Measurements from ENCODE around the gene LRRC74A. TPM values are rescaled to one million over a fixed set of nuclear protein-coding genes. Genes with fewer than 3 reads are reported as not detected.

The LRRC74A gene
- not detected for total RNA-seq

GRCh38 chr14:76826122-76826521 lies at the start of gene LRRC74A:
Gene LRRC74A, plus strand, starts transcription at chr14:76826408. Its CDS starts 290 bp downstream, at chr14:76826698.
- no peak within 1 kb of the TSS for H3K9ac ChIP-seq (ENCODE audit: low read depth in 1 of 3, low read length in 3 of 3)
- H3K36me3 ChIP-seq (ENCODE audit: control insufficient read depth in 3 of 3, insufficient read depth in 3 of 3, low read length in 3 of 3) = no peaks in the 10 kb centered on the region
- H3K4me3 ChIP-seq (ENCODE audit: low read length in 3 of 3) = no peak within 1 kb of the TSS
- no peaks in the 10 kb centered on the region for H3K9me3 ChIP-seq (ENCODE audit: control insufficient read depth in 3 of 3, low read length in 3 of 3)
- H3K27me3 ChIP-seq (ENCODE audit: control insufficient read depth in 3 of 3, insufficient read depth in 3 of 3, low read length in 3 of 3) = no peaks in the 10 kb centered on the region
- H3K4me1 ChIP-seq (ENCODE audit: control insufficient read depth in 3 of 3, insufficient read depth in 3 of 3, low read length in 3 of 3) = peaks cover 21 to 23% (median 21%) of the 10 kb centered on the region in 3 donors
- H3K27ac ChIP-seq (ENCODE audit: low read depth, low read length) = no peak within 1 kb of the TSS

GRCh38 chr14:76776428-76777251 lies 49.6 kb upstream of the LRRC74A start:
- no peaks in the 10 kb centered on the region for H3K9me3 ChIP-seq (ENCODE audit: control insufficient read depth in 3 of 3, low read length in 3 of 3)
- peaks cover 9 to 17% (median 14%) of the 10 kb centered on the region in 3 donors for H3K36me3 ChIP-seq (ENCODE audit: control insufficient read depth in 3 of 3, insufficient read depth in 3 of 3, low read length in 3 of 3)
- H3K9ac ChIP-seq (ENCODE audit: low read depth in 1 of 3, low read length in 3 of 3) = no peak overlapping the region
- peaks cover 0 to 20% (median 0%) of the 10 kb centered on the region in 3 donors for H3K27me3 ChIP-seq (ENCODE audit: control insufficient read depth in 3 of 3, insufficient read depth in 3 of 3, low read length in 3 of 3)
- H3K4me1 ChIP-seq (ENCODE audit: control insufficient read depth in 3 of 3, insufficient read depth in 3 of 3, low read length in 3 of 3) = peaks cover 32 to 41% (median 35%) of the 10 kb centered on the region in 3 donors
- H3K4me3 ChIP-seq (ENCODE audit: low read length in 3 of 3) = no peak overlapping the region
- H3K27ac ChIP-seq (ENCODE audit: low read depth, low read length) = no peak overlapping the region

- H3K27ac ChIP-seq (ENCODE audit: low read depth, low read length) = no peak overlapping the region
- H3K36me3 ChIP-seq (ENCODE audit: control insufficient read depth in 3 of 3, insufficient read depth in 3 of 3, low read length in 3 of 3) = peaks cover 19 to 26% (median 22%) of the 10 kb centered on the region in 3 donors
- peaks cover 36 to 45% (median 38%) of the 10 kb centered on the region in 3 donors for H3K4me1 ChIP-seq (ENCODE audit: control insufficient read depth in 3 of 3, insufficient read depth in 3 of 3, low read length in 3 of 3)
- H3K4me3 ChIP-seq (ENCODE audit: low read length in 3 of 3) = no peak overlapping the region
- no peak overlapping the region for H3K9ac ChIP-seq (ENCODE audit: low read depth in 1 of 3, low read length in 3 of 3)
- H3K27me3 ChIP-seq (ENCODE audit: control insufficient read depth in 3 of 3, insufficient read depth in 3 of 3, low read length in 3 of 3) = peaks cover 0 to 13% (median 0%) of the 10 kb centered on the region in 3 donors
- no peaks in the 10 kb centered on the region for H3K9me3 ChIP-seq (ENCODE audit: control insufficient read depth in 3 of 3, low read length in 3 of 3)
Observed at GRCh38 chr14:76777721-76778120, 48.5 kb upstream of the LRRC74A start.

- Histone ChIP-seq H3K27me3 (ENCODE audit: control insufficient read depth in 3 of 3, insufficient read depth in 3 of 3, low read length in 3 of 3) (peaks cover 0 to 7% (median 0%) of the 10 kb centered on the region in 3 donors), H3K4me3 (ENCODE audit: low read length in 3 of 3) (no peak overlapping the region), H3K27ac (ENCODE audit: low read depth, low read length) (no peak overlapping the region), H3K9me3 (ENCODE audit: control insufficient read depth in 3 of 3, low read length in 3 of 3) (no peaks in the 10 kb centered on the region), H3K4me1 (ENCODE audit: control insufficient read depth in 3 of 3, insufficient read depth in 3 of 3, low read length in 3 of 3) (peaks cover 29 to 41% (median 31%) of the 10 kb centered on the region in 3 donors), H3K36me3 (ENCODE audit: control insufficient read depth in 3 of 3, insufficient read depth in 3 of 3, low read length in 3 of 3) (peaks cover 24 to 26% (median 26%) of the 10 kb centered on the region in 3 donors), H3K9ac (ENCODE audit: low read depth in 1 of 3, low read length in 3 of 3) (peak overlapping the region in 1 of 3 donors; percentile 8)
Observed at GRCh38 chr14:76778546-76779215, 47.5 kb upstream of the LRRC74A start.

GRCh38 chr14:76779221-76780057 lies 46.8 kb upstream of the LRRC74A start:
- H3K9me3 ChIP-seq (ENCODE audit: control insufficient read depth in 3 of 3, low read length in 3 of 3) = no peaks in the 10 kb centered on the region
- H3K9ac ChIP-seq (ENCODE audit: low read depth in 1 of 3, low read length in 3 of 3) = peak overlapping the region in 1 of 3 donors; percentile 25
- H3K27ac ChIP-seq (ENCODE audit: low read depth, low read length) = no peak overlapping the region
- peaks cover 0 to 2% (median 0%) of the 10 kb centered on the region in 3 donors for H3K27me3 ChIP-seq (ENCODE audit: control insufficient read depth in 3 of 3, insufficient read depth in 3 of 3, low read length in 3 of 3)
- H3K4me1 ChIP-seq (ENCODE audit: control insufficient read depth in 3 of 3, insufficient read depth in 3 of 3, low read length in 3 of 3) = peaks cover 28 to 40% (median 31%) of the 10 kb centered on the region in 3 donors
- H3K36me3 ChIP-seq (ENCODE audit: control insufficient read depth in 3 of 3, insufficient read depth in 3 of 3, low read length in 3 of 3) = peaks cover 24 to 28% (median 26%) of the 10 kb centered on the region in 3 donors
- H3K4me3 ChIP-seq (ENCODE audit: low read length in 3 of 3) = no peak overlapping the region

- H3K4me1 ChIP-seq (ENCODE audit: control insufficient read depth in 3 of 3, insufficient read depth in 3 of 3, low read length in 3 of 3) = peaks cover 31 to 42% (median 34%) of the 10 kb centered on the region in 3 donors
- H3K27me3 ChIP-seq (ENCODE audit: control insufficient read depth in 3 of 3, insufficient read depth in 3 of 3, low read length in 3 of 3) = no peaks in the 10 kb centered on the region
- H3K9me3 ChIP-seq (ENCODE audit: control insufficient read depth in 3 of 3, low read length in 3 of 3) = no peaks in the 10 kb centered on the region
- no peak overlapping the region for H3K4me3 ChIP-seq (ENCODE audit: low read length in 3 of 3)
- peak overlapping the region in 1 of 3 donors; percentile 25 for H3K9ac ChIP-seq (ENCODE audit: low read depth in 1 of 3, low read length in 3 of 3)
- peaks cover 24 to 29% (median 26%) of the 10 kb centered on the region in 3 donors for H3K36me3 ChIP-seq (ENCODE audit: control insufficient read depth in 3 of 3, insufficient read depth in 3 of 3, low read length in 3 of 3)
- H3K27ac ChIP-seq (ENCODE audit: low read depth, low read length) = no peak overlapping the region
Observed at GRCh38 chr14:76780058-76780345, 46.2 kb upstream of the LRRC74A start.

- Histone ChIP-seq H3K27ac (ENCODE audit: low read depth, low read length) (no peak overlapping the region), H3K36me3 (ENCODE audit: control insufficient read depth in 3 of 3, insufficient read depth in 3 of 3, low read length in 3 of 3) (peaks cover 24 to 29% (median 26%) of the 10 kb centered on the region in 3 donors), H3K9ac (ENCODE audit: low read depth in 1 of 3, low read length in 3 of 3) (no peak overlapping the region), H3K27me3 (ENCODE audit: control insufficient read depth in 3 of 3, insufficient read depth in 3 of 3, low read length in 3 of 3) (no peaks in the 10 kb centered on the region), H3K9me3 (ENCODE audit: control insufficient read depth in 3 of 3, low read length in 3 of 3) (no peaks in the 10 kb centered on the region), H3K4me3 (ENCODE audit: low read length in 3 of 3) (no peak overlapping the region), H3K4me1 (ENCODE audit: control insufficient read depth in 3 of 3, insufficient read depth in 3 of 3, low read length in 3 of 3) (peaks cover 31 to 42% (median 34%) of the 10 kb centered on the region in 3 donors)
Observed at GRCh38 chr14:76780360-76780759, 45.8 kb upstream of the LRRC74A start.

GRCh38 chr14:76780875-76781647 lies 45.1 kb upstream of the LRRC74A start:
- Histone ChIP-seq H3K4me3 (ENCODE audit: low read length in 3 of 3) (no peak overlapping the region), H3K36me3 (ENCODE audit: control insufficient read depth in 3 of 3, insufficient read depth in 3 of 3, low read length in 3 of 3) (peaks cover 24 to 29% (median 26%) of the 10 kb centered on the region in 3 donors), H3K9ac (ENCODE audit: low read depth in 1 of 3, low read length in 3 of 3) (peak overlapping the region in 1 of 3 donors; percentile 16), H3K27ac (ENCODE audit: low read depth, low read length) (peak overlapping the region; percentile 18), H3K27me3 (ENCODE audit: control insufficient read depth in 3 of 3, insufficient read depth in 3 of 3, low read length in 3 of 3) (no peaks in the 10 kb centered on the region), H3K4me1 (ENCODE audit: control insufficient read depth in 3 of 3, insufficient read depth in 3 of 3, low read length in 3 of 3) (peaks cover 31 to 42% (median 34%) of the 10 kb centered on the region in 3 donors), H3K9me3 (ENCODE audit: control insufficient read depth in 3 of 3, low read length in 3 of 3) (no peaks in the 10 kb centered on the region)

GRCh38 chr14:76781648-76782051 lies 44.6 kb upstream of the LRRC74A start:
- H3K4me3 ChIP-seq (ENCODE audit: low read length in 3 of 3) = no peak overlapping the region
- H3K27me3 ChIP-seq (ENCODE audit: control insufficient read depth in 3 of 3, insufficient read depth in 3 of 3, low read length in 3 of 3) = no peaks in the 10 kb centered on the region
- peaks cover 26 to 32% (median 29%) of the 10 kb centered on the region in 3 donors for H3K36me3 ChIP-seq (ENCODE audit: control insufficient read depth in 3 of 3, insufficient read depth in 3 of 3, low read length in 3 of 3)
- peak overlapping the region; percentile 37 for H3K27ac ChIP-seq (ENCODE audit: low read depth, low read length)
- peaks cover 30 to 42% (median 31%) of the 10 kb centered on the region in 3 donors for H3K4me1 ChIP-seq (ENCODE audit: control insufficient read depth in 3 of 3, insufficient read depth in 3 of 3, low read length in 3 of 3)
- H3K9me3 ChIP-seq (ENCODE audit: control insufficient read depth in 3 of 3, low read length in 3 of 3) = no peaks in the 10 kb centered on the region
- peak overlapping the region in 1 of 3 donors; percentile 16 for H3K9ac ChIP-seq (ENCODE audit: low read depth in 1 of 3, low read length in 3 of 3)

Measured in skeletal muscle tissue (tissue), 4 donors.